Testis (tissue), 3 donors: ENCODE data around the gene SLC6A12. TPM values are rescaled to one million over a fixed set of nuclear protein-coding genes. Genes with fewer than 3 reads are reported as not detected.

Experiments used
- DNase-seq: peaks from one replicate; pipeline ENCODE4 v3.0.0-alpha.2; 2019
- H3K27ac ChIP-seq, 2 donors: fragments of 200-600 bp; sonication (generic); one replicate each; pipeline ENCODE4 v1.5.1; 2019
- H3K27me3 ChIP-seq: fragments of 200-600 bp; sonication (generic); one replicate; pipeline ENCODE4 v1.5.1; 2019
- H3K36me3 ChIP-seq: fragments of 200-600 bp; sonication (generic); one replicate; pipeline ENCODE4 v1.5.1; 2017; ENCODE audit warnings: low read depth; ENCODE audit errors: missing control alignments
- H3K4me1 ChIP-seq: fragments of 200-600 bp; sonication (generic); one replicate; pipeline ENCODE4 v1.5.1; 2019
- H3K4me3 ChIP-seq, 2 donors: fragments of 200-600 bp; sonication (generic); one replicate each; pipeline ENCODE4 v1.5.1; 2017 to 2019
- H3K9me3 ChIP-seq: fragments of 200-600 bp; sonication (generic); one replicate; pipeline ENCODE4 v1.5.1; 2017
- POLR2A ChIP-seq: fragments of 450-650 bp; IDR thresholded peaks from one replicate; pipeline ENCODE4 v1.6.1; 2017; ENCODE audit warnings: antibody characterized with exemption, mild to moderate bottlenecking, moderate library complexity
- WGBS, 2 donors: methylation state at CpG; one replicate each; pipeline ENCODE4 v1.1.5; 2018; 5-methylcytosine and 5-hydroxymethylcytosine counted together
- intact Hi-C: fragments of 100-400 bp; cut with DNase I; formaldehyde crosslinking; loops from one replicate; pipeline ENCODE4 v1.15.1; 2023; ENCODE audit warnings: low total_unique reads
- polyA plus RNA-seq: library from polyadenylated mRNA; stranded (reverse); fragments of 350-450 nt; fragmentation: Illumina TruSeq; extraction: RNeasy Lipid Tissue Mini Kit (QIAGEN cat#74804); gene quantifications from one replicate; pipeline ENCODE4 v1.2.3, GENCODE V29; 2014; ENCODE audit warnings: low read depth, low replicate concordance; ENCODE audit not compliant: insufficient read depth
- total RNA-seq, 2 donors: library from RNA; depleted of rRNA; stranded (reverse); fragments of >200 nt; gene quantifications; one replicate each; pipeline ENCODE4 v1.2.3, GENCODE V29; 2016
- TF ChIP-seq, protein P1 (sequence below), 3 experiments: fragments of 450-650 bp in 2 of 3; fragments of 200-600 bp in 1 of 3; sonication (generic) in 1 of 3; IDR thresholded peaks; one replicate each; pipeline ENCODE4 v1.5.1; 2016 to 2019; ENCODE audit warnings: antibody characterized with exemption in 3 of 3, mild to moderate bottlenecking in 2 of 3, moderate library complexity in 1 of 3

SLC6A12 gene
- total and polyA plus RNA-seq, 3 donors from 2014 or later, result 3.8 to 12.5 (median 6.4) TPM

DNA sequence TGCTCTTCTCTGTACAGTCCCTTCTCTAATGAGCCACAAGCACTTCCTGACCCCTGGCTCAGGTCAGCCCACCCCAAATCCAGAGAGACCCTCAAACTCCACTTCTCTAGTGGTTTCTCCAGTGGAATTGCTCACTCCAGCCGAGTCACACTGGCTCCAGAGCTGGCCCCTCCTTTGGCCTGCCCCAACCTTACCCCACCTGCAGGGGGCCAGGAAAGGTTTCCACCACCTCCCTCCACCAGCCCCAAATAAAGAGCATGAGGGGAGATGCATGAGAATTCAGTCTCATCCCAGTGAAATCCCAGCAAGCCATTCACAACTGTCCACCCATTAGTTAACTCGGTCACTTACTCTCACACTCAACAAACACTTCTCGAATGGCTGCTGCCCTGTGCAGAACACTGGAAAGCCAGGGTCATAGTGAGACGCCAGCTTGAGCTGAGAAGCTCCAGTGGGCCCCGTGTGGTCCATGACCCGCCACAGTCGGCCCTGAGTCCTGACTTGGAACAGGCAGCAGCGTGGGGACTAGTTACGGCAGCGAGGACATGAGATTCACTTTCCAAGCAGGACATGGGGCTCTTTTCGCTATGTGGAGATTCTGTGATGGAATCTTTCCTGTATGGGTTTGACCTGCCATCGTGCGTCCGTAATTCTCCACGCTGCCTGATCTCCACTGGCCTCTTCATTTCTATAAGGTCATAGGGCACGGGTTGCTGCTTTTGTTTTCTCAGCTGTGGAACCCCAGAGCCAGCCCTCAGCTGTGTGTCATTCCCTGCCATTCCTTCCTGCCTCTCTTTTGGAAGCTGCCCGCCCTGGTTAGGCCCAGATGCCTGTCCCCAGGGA is 44.2 kb downstream of the SLC6A12 start:
- Histone ChIP-seq H3K9me3 (no peaks in the 10 kb centered on the region), H3K27ac (no peak overlapping the region), H3K36me3 (no peaks in the 10 kb centered on the region), H3K4me1 (peaks cover 37% of the 10 kb centered on the region), H3K4me3 (no peak overlapping the region), H3K27me3 (no peaks in the 10 kb centered on the region)
- WGBS, 2 donors, result 74 to 78% methylated on average over 17 of the region's 17 CpGs
- no peak for DNase-seq
- TF ChIP-seq POLR2A, result no peak
- TF ChIP-seq, protein P1, sequence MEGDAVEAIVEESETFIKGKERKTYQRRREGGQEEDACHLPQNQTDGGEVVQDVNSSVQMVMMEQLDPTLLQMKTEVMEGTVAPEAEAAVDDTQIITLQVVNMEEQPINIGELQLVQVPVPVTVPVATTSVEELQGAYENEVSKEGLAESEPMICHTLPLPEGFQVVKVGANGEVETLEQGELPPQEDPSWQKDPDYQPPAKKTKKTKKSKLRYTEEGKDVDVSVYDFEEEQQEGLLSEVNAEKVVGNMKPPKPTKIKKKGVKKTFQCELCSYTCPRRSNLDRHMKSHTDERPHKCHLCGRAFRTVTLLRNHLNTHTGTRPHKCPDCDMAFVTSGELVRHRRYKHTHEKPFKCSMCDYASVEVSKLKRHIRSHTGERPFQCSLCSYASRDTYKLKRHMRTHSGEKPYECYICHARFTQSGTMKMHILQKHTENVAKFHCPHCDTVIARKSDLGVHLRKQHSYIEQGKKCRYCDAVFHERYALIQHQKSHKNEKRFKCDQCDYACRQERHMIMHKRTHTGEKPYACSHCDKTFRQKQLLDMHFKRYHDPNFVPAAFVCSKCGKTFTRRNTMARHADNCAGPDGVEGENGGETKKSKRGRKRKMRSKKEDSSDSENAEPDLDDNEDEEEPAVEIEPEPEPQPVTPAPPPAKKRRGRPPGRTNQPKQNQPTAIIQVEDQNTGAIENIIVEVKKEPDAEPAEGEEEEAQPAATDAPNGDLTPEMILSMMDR (IDR thresholded peaks at IDR 0.05), result no peak
- intact Hi-C loops, result no loop called here

- no peaks in the 10 kb centered on the region for H3K27me3 ChIP-seq
- H3K27ac ChIP-seq, result peak overlapping the region in 1 of 2 donors; percentile 55
- no peaks in the 10 kb centered on the region for H3K9me3 ChIP-seq
- H3K36me3 ChIP-seq, result no peaks in the 10 kb centered on the region
- TF ChIP-seq, protein P1 (IDR thresholded peaks at IDR 0.05), result no peak
- TF ChIP-seq POLR2A, result no peak
- no peak overlapping the region for H3K4me3 ChIP-seq
- intact Hi-C loops, result no loop called here
- peaks cover 29% of the 10 kb centered on the region for H3K4me1 ChIP-seq
- WGBS, 2 donors, result 66 to 75% methylated on average over 22 of the region's 22 CpGs
- DNase-seq, result no peak
Measured at GRCh38 chr12:168763-169525, 45.0 kb downstream of the SLC6A12 start.

GRCh38 chr12:167959-168600 is 45.9 kb downstream of the SLC6A12 start:
- peaks cover 24% of the 10 kb centered on the region for H3K4me1 ChIP-seq
- TF ChIP-seq, protein P1 (IDR thresholded peaks at IDR 0.05), result no peak
- no peak for TF ChIP-seq POLR2A
- H3K27ac ChIP-seq, result peak overlapping the region in 1 of 2 donors; percentile 55
- no peaks in the 10 kb centered on the region for H3K36me3 ChIP-seq
- no peaks in the 10 kb centered on the region for H3K9me3 ChIP-seq
- no peak for DNase-seq
- intact Hi-C loops, result no loop called here
- no peak overlapping the region for H3K4me3 ChIP-seq
- WGBS, 2 donors, result 72 to 86% methylated on average over 11 of the region's 12 CpGs
- no peaks in the 10 kb centered on the region for H3K27me3 ChIP-seq

- H3K27ac ChIP-seq, result no peak overlapping the region
- H3K4me3 ChIP-seq, result no peak overlapping the region
- no peaks in the 10 kb centered on the region for H3K27me3 ChIP-seq
- H3K4me1 ChIP-seq, result peaks cover 11% of the 10 kb centered on the region
- DNase-seq, result no peak
- H3K36me3 ChIP-seq, result no peaks in the 10 kb centered on the region
- WGBS, 2 donors, result 88 to 92% methylated on average over 11 of the region's 11 CpGs
- no peaks in the 10 kb centered on the region for H3K9me3 ChIP-seq
- no peak for TF ChIP-seq POLR2A
- TF ChIP-seq, protein P1 (IDR thresholded peaks at IDR 0.05), result no peak
- intact Hi-C loops, result no loop called here
Measured at GRCh38 chr12:166425-167075, 47.4 kb downstream of the SLC6A12 start.
